Progenitor cell of endocrine pancreas (in vitro differentiated cells): ENCODE data around the gene DYRK4. TPM values are rescaled to one million over a fixed set of nuclear protein-coding genes. Genes with fewer than 3 reads are reported as not detected.

ENCODE experiments used
- DNase-seq: peaks from one replicate; pipeline ENCODE4 v3.0.0; 2021; ENCODE audit warnings: low spot score; ENCODE audit not compliant: unreplicated experiment
- H3K27ac Mint-ChIP-seq: 2 replicates; pipeline ENCODE4 v1.8.0; 2021; ENCODE audit warnings: mild to moderate bottlenecking, moderate library complexity, mixed read lengths
- H3K27me3 Mint-ChIP-seq: 2 replicates; pipeline ENCODE4 v1.8.0; 2021; ENCODE audit warnings: mixed read lengths
- H3K36me3 Mint-ChIP-seq: 2 replicates; pipeline ENCODE4 v1.8.0; 2022; ENCODE audit warnings: mixed read lengths; ENCODE audit not compliant: insufficient read depth
- H3K4me1 Mint-ChIP-seq: 2 replicates; pipeline ENCODE4 v1.8.0; 2021; ENCODE audit warnings: low read depth, mixed read lengths
- H3K4me3 Mint-ChIP-seq: 2 replicates; pipeline ENCODE4 v1.8.0; 2021; ENCODE audit warnings: low read depth, mild to moderate bottlenecking, moderate library complexity, mixed read lengths
- H3K9me3 Mint-ChIP-seq: 2 replicates; pipeline ENCODE4 v1.8.0; 2021; ENCODE audit warnings: low read depth, mixed read lengths
- total RNA-seq: library from RNA; stranded (reverse); gene quantifications from 2 replicates; pipeline ENCODE4 v1.2.1, GENCODE V29; 2021
- TF ChIP-seq, protein P1 (sequence below): fragments of 200-600 bp; sonication (generic); IDR thresholded peaks from one replicate; pipeline ENCODE4 v1.5.0; 2021; ENCODE audit warnings: antibody characterized with exemption, mild to moderate bottlenecking; ENCODE audit not compliant: unreplicated experiment

DYRK4 gene
- total RNA-seq, 1 donor from 2014 or later, result 27.6 TPM

DNA sequence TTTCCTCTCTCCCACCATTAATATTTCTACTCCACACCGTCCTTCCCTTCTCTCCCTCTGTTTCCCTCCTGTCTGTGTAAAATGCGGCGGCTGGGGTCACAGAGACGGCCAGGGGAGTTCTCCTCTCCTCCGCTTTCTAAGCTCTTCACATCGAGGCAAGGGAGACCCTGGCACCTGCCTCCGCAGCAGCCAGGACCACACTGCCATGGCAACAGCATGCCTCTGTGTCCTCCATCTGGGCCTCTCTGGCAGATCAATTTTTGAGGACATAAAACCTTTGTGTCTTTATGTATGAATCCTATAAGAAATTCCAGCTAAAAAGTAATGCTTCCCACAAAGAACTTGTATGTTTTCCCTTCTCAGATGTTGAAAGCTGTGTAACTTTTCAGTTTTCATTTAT, 41.4 kb downstream of the DYRK4 start:
- Mint-ChIP-seq H3K4me3 (no peak overlapping the region), H3K4me1 (peaks cover 4% of the 10 kb centered on the region), H3K27me3 (peaks cover 27% of the 10 kb centered on the region), H3K27ac (no peak overlapping the region), H3K36me3 (no peaks in the 10 kb centered on the region), H3K9me3 (no peaks in the 10 kb centered on the region)
- TF ChIP-seq, protein P1, sequence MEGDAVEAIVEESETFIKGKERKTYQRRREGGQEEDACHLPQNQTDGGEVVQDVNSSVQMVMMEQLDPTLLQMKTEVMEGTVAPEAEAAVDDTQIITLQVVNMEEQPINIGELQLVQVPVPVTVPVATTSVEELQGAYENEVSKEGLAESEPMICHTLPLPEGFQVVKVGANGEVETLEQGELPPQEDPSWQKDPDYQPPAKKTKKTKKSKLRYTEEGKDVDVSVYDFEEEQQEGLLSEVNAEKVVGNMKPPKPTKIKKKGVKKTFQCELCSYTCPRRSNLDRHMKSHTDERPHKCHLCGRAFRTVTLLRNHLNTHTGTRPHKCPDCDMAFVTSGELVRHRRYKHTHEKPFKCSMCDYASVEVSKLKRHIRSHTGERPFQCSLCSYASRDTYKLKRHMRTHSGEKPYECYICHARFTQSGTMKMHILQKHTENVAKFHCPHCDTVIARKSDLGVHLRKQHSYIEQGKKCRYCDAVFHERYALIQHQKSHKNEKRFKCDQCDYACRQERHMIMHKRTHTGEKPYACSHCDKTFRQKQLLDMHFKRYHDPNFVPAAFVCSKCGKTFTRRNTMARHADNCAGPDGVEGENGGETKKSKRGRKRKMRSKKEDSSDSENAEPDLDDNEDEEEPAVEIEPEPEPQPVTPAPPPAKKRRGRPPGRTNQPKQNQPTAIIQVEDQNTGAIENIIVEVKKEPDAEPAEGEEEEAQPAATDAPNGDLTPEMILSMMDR, result no peak
- DNase-seq, result no peak

DNA sequence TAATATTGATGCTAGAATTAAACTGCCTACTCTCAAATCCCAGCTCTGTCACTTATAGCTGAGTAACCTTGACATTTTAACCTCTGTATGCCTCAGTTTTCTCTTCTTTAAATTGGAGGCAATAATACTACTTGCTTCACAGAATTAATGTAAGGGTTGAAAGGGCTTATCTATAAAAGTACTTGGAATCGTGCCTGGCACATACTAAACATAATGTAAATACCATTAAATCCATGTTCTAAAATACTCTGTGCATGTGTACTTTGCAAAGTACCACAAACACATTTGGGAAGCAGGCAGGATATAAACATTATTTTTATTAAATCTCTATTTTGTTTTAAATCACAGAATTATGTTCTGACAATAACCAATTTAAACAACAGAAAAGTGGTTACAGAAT, 41.9 kb downstream of the DYRK4 start:
- H3K27ac Mint-ChIP-seq, result no peak overlapping the region
- peaks cover 27% of the 10 kb centered on the region for H3K27me3 Mint-ChIP-seq
- H3K4me1 Mint-ChIP-seq, result peaks cover 4% of the 10 kb centered on the region
- H3K4me3 Mint-ChIP-seq, result no peak overlapping the region
- no peak for DNase-seq
- H3K36me3 Mint-ChIP-seq, result peaks cover 1% of the 10 kb centered on the region
- no peaks in the 10 kb centered on the region for H3K9me3 Mint-ChIP-seq
- TF ChIP-seq, protein P1, result no peak

DNA sequence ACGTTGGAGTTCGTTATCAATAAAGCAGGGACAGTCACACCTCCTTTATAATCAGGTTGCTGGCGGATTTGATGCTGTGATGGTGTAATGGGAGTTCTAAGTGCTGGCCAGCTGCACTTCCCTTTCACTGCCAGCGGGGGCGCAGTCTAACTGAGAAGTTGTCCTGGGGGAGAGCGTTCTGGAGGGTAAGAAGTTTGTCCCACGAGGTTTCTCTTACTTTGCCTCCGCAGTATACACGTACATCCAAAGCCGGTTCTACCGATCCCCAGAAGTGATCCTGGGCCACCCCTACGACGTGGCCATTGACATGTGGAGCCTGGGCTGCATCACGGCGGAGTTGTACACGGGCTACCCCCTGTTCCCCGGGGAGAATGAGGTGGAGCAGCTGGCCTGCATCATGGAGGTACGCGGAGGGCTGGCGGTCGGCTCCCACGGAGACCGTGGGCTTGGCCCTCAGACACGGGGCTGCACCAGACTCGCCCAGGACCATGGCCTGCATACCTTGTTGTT, 42.7 kb downstream of the DYRK4 start:
- peak; percentile 74 for DNase-seq

DNA sequence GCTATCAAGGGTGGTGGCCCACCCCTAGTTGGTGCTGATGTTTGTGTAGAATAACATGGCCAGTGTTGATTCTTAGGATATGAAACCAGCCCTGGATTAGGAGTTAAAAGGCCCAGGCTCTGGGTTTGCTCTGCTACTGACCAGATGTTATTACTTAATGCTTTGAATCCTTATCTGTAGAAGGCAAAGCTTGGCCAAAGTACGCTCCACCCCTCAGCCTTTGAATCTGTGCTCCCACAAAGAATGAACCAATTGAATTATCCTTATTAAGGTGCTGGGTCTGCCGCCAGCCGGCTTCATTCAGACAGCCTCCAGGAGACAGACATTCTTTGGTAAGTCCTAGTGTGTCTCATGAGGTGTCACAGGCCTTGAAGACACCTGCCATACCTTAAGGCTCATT, 45.0 kb downstream of the DYRK4 start:
- H3K9me3 Mint-ChIP-seq, result no peaks in the 10 kb centered on the region
- TF ChIP-seq, protein P1, result no peak
- H3K36me3 Mint-ChIP-seq, result peaks cover 3% of the 10 kb centered on the region
- peaks cover 23% of the 10 kb centered on the region for H3K27me3 Mint-ChIP-seq
- no peak for DNase-seq
- peaks cover 7% of the 10 kb centered on the region for H3K4me1 Mint-ChIP-seq
- no peak overlapping the region for H3K27ac Mint-ChIP-seq
- peak overlapping the region; percentile 12 for H3K4me3 Mint-ChIP-seq

More for the DNA sequence above, 42.7 kb downstream of the DYRK4 start:
- Mint-ChIP-seq H3K27me3 (peaks cover 27% of the 10 kb centered on the region), H3K4me1 (peaks cover 6% of the 10 kb centered on the region), H3K4me3 (peak overlapping the region; percentile 92), H3K27ac (peak overlapping the region; percentile 90), H3K9me3 (no peaks in the 10 kb centered on the region), H3K36me3 (peaks cover 1% of the 10 kb centered on the region)
- TF ChIP-seq, protein P1, result peak; percentile 100

DNA sequence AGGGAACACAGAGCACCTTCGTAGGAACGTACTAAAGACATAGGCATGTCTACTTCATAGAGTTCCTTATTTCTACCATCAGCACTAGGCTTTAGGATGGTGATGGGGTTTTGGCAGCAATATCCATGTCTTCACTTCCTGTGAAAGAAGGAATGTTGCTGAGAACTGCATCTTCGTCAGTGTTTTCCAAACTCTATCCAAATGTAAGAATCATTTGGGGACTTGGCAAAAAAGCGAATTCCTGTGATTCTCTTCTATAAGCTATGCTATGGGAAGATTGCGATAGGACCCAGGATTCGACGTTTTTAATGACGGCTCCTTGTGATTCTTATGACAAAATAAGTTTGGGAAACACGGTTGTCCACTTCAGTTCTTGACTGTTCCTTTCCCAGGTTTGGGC, 47.1 kb downstream of the DYRK4 start:
- Mint-ChIP-seq H3K4me3 (no peak overlapping the region), H3K9me3 (no peaks in the 10 kb centered on the region), H3K36me3 (peaks cover 12% of the 10 kb centered on the region), H3K27me3 (peaks cover 4% of the 10 kb centered on the region), H3K4me1 (peaks cover 7% of the 10 kb centered on the region), H3K27ac (no peak overlapping the region)
- no peak for DNase-seq
- TF ChIP-seq, protein P1, result no peak
